Measurements from ENCODE around the gene ZNF850. TPM values are rescaled to one million over a fixed set of nuclear protein-coding genes. Genes with fewer than 3 reads are reported as not detected.
"Not testable (repeated sequence)": the region's sequence is repeated elsewhere in the genome, so short reads cannot be mapped to it uniquely, and the experiment has no call there.

ZNF850 gene
- 1 to 10 TPM in 11 of 12 donors, not detected in 1; 1.0 to 2.7 (median 1.7) TPM for polyA plus RNA-seq (ENCODE audit: insufficient read length in 12 of 12)
- long read RNA-seq, donor 1, full-length matches to known transcripts = 1 of 6 reads
- long read RNA-seq, donor 1, partial matches to known transcripts = 5 of 6 reads
- long read RNA-seq, donor 1, other reads (novel, unspliced or antisense) = 0 of 6 reads
- long read RNA-seq, donor 2 = 0 reads
- long read RNA-seq, donor 3, full-length matches to known transcripts = 1 of 1 reads
- long read RNA-seq, donor 3, partial matches to known transcripts = 0 of 1 reads
- long read RNA-seq, donor 3, other reads (novel, unspliced or antisense) = 0 of 1 reads
- long read RNA-seq, donor 4, full-length matches to known transcripts = 1 of 1 reads
- long read RNA-seq, donor 4, partial matches to known transcripts = 0 of 1 reads
- long read RNA-seq, donor 4, other reads (novel, unspliced or antisense) = 0 of 1 reads
- long read RNA-seq, donor 5, partial matches to known transcripts = 11 of 11 reads
- long read RNA-seq, donor 5, other reads (novel, unspliced or antisense) = 0 of 11 reads
- long read RNA-seq, donor 6, full-length matches to known transcripts = 1 of 1 reads
- long read RNA-seq, donor 6, partial matches to known transcripts = 0 of 1 reads
- long read RNA-seq, donor 6, other reads (novel, unspliced or antisense) = 0 of 1 reads
- long read RNA-seq, donor 7 = 0 reads
- long read RNA-seq, donor 8, full-length matches to known transcripts = 1 of 10 reads
- long read RNA-seq, donor 8, partial matches to known transcripts = 0 of 10 reads
- long read RNA-seq, donor 8, other reads (novel, unspliced or antisense) = 9 of 10 reads
- long read RNA-seq, donor 9, partial matches to known transcripts = 5 of 5 reads
- long read RNA-seq, donor 9, other reads (novel, unspliced or antisense) = 0 of 5 reads
- long read RNA-seq, donor 10 = 0 reads
- long read RNA-seq, donor 11 = 0 reads

DNA sequence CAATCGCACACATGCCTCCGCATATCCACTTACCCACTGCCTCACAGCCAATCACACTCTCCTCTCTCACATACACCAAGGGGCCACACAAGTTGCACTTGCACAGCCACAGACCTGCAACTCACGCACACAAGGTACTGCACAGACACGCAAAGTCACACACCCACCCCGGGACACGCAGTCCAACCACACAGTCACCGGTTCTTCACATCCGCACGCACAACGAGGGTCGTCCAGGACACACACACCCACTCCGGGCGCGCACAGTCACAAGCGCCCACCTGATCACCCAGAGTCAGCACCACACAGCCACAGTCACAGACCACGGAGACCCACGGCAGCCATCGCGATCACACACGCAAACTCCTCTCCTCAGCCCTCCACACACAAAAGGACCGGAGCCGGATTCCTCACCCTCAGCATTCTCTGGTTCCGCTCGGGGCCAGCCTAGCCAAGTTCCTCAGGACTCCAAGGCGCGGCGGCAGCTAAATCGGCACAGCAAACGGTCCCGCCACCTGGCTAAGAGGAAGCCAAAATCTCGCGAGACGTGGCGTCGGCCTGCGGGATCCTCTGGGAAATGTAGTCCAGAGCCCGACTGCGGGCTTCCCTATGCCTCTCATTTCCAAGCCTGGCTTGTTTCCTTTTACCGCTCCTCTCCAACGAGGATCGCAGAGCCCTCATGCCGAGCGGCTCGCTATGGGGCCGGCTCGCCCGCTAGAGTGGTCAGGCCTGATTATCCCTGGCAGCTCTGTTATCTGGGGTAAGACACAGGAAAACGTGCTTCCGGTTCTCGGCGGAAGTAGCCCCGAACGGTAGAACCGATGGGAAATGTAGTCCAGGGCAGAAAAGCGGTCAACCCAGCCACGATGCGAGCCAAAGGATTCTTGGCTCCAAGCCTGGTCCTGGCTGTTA is at the start of gene ZNF850:
TSS of gene ZNF850 (minus strand) at position 497 of the 912 bp plus-strand sequence. CDS start 10,201 bp downstream, outside the sequence.
- DNase-seq = peak; percentile 95

GRCh38 chr19:36821758-36822157 is 49.2 kb upstream of the ZNF850 start:
- DNase-seq = no peak

GRCh38 chr19:36819130-36819630 is 46.6 kb upstream of the ZNF850 start:
- no peak for DNase-seq

DNA sequence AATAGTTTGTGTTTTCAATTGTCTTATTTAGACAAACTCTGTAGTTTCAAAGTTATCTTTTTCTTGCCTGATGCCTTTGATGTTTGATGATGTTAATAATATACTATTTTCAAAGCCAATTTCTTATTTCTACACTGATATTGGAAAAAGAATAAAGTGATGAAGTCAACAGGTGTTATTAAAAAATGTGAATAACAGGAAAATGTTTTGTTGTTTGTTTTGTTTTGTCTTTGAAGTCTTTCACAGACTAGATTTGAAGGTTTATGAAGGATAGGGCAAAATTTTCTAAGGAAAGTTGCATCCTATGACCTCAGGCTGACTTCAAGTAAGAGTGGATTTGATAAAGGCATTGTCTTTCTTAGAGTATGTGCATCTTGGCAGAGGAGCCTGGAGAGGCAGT is 34.4 kb upstream of the ZNF850 start:
- no peak for DNase-seq

GRCh38 chr19:36805364-36805763 is 32.8 kb upstream of the ZNF850 start:
- no peak for DNase-seq

- no peak for DNase-seq
Observed at GRCh38 chr19:36797786-36798108, 25.1 kb upstream of the ZNF850 start.

DNA sequence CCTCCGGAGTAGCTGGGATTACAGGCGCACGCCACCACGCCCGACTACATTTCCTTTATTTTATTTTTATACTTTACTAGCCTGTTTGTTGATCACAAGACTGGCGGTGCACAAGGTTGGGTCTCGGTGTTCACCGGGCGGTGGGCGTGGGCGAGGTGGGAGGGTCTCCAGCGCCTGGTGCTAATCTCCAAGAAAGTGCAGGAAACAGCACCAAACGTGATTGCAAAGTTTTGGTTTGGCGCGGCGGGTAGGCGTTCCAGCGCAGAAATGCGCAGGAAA is 24.0 kb upstream of the ZNF850 start:
- DNase-seq = no peak

- DNase-seq = peak; percentile 14
Observed at GRCh38 chr19:36791420-36792141, 19.0 kb upstream of the ZNF850 start.

DNA sequence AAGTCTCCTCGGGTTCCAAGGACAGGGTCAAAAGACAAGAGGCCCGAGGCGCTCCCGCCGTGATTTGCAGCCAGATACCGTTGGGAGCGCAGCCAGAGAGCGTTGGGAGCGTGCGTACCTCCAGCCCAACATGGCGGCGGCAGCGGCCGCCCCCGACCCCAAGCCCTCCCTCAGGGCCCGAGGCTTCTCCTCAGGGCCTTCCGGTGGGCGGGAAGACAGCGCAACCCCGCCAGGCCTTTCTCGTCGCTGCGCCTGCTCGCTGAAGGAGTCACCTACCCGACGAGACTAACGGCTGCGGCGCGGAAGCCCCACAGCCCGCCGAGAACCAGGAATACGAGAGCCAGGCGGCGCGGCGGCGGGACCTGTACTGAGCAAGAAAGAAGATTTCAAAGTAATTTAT is 3.2 kb upstream of the ZNF850 start:
- peak; percentile 56 for DNase-seq

DNA sequence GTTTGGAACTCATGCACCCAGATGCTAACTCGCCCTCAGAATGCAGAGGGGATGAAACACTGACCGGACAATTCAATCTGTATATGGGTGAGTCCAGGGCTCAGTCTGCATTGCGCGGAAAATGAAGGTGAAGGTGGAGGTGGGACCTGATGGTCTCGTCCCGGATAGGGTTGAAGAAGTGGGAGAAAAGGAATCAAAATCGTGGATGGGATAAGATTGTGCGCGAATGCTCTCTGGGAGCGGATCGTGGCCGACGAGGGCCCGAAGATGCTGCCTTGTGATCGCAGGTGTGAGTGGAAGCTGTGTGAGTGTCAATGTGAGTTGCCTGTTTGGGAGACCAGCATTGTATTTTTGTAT is 594 bp upstream of the ZNF850 start:
- no peak for DNase-seq

DNA sequence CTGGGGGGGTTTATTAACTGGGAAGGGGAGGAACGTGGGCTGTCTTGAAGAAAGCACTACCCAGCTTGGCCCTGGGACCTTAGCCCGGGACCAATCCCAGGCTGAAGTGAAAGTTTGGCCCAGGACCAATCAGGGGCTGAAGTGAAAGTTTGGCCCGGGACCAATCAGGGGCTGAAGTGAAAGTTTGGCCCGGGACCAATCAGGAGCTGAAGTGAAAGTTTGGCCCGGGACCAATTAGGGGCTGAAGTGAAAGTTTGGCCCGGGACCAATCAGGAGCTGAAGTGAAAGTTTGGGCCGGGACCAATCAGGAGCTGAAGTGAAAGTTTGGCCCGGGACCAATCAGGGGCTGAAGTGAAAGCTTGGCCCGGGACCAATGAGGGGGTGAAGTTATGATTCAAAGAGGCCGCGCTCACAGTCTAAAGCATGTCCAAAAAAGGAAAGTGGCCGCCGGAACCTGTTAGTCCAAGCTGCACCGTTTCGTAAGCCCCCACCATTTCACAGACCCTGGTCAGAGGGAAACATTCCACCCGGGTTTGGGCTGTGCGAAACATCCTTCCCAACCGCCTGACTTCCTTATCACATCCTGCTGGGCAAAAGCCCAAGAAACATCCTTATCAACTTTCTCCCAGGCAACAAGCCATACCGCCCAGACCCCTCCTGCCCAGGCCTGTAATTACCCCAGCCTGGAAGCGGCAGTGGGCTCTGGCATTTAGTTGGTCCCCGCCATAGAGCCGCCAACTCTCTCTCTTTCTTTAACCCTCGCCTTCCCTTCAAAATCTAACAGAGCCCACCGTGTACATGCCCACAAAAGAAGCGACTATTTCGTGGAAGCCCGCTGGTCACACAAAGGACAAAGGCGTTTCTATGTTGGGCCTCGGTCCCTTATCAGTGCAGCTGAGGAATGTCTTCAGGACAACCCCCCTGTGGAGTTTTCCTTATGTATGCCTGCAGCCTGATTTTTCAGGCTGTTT is 1.1 kb downstream of the ZNF850 start:
- peak; percentile 67 for DNase-seq

DNA sequence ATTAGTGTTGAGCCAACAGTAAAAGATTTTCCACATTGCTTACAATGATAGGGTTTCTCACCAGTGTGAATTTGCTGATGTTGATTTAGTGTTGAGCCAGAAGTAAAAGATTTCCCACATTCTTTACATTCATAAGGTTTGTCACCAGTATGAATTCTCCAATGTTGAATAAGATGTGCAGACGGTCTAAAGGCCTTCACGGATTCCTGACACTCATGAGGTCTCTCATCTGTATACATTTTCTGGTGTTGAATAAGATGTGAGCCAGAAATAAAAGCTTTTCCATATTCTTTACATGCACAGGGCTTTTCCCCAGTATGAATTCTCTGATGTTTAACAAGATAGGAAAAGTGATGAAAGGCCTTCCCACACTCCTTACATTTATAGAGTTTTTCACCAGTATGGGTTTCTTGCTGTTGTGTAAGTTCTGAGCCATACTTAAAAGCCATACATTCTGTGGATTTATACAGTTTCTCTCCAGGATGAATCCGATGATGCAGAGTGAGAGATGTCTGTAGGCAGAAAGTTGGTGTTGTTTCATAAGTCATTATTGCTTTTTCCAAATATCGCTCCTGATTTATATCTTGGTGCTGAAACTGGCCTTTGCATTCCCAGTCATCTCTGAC is 22.4 kb downstream of the ZNF850 start:
- DNase-seq = no peak

DNA sequence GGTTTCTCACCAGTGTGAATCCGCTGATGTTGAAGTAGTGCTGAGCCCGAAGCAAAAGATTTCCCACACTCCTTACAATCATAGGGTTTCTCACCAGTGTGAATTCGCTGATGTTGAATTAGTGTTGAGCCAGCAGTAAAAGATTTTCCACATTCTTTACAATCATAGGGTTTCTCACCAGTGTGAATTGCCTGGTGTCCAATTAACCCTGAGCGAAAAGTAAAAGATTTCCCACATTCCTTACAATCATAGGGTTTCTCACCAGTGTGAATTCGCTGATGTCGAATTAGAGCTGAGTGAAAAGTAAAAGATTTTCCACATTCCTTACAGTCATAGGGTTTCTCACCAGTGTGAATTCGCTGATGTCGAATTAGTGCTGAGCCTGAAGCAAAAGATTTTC is 23.0 kb downstream of the ZNF850 start:
- DNase-seq = not testable (repeated sequence)

GRCh38 chr19:36748431-36749275 is 24.0 kb downstream of the ZNF850 start:
- no peak for DNase-seq

DNA sequence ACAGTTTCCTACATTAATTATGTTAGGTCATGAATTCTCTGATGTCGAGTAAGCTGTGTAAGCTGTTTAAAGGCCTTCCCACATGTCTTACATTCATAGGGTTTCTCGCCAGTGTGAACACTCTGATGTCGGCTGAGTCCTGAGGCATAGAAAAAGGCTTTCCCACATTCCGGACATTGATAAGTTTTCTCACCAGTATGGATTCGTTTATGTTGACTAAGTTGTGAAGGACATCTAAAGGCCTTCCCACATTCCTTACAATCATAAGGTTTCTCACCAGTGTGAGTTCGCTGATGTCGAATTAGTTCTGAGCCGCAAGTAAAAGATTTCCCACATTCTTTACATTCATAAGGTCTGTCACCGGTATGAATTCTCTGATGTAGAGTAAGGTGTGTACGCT is 24.9 kb downstream of the ZNF850 start:
- DNase-seq = no peak

DNA sequence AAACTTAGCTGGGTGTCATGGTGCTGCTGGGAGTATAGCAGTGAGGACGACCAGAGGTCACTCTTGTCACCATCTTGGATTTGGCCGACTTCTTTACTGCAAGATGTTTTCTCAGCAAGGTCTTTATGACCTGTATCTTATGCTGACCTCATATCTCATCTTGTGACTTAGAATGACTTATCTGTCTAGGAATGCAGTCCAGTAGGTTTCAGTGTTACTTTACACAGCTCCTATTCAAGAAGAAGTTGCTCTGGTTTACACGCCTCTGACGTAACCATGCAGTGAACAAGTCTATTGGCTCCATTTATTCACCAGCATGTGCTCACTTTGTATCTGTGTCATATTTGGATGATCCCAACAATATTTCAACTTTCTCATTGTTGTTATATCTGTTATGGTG is 26.7 kb downstream of the ZNF850 start:
- DNase-seq = no peak

- DNase-seq = not testable (repeated sequence)
Observed at GRCh38 chr19:36736166-36736565, 36.4 kb downstream of the ZNF850 start.
